GM19043 (cell line): ENCODE measurements around the gene PPP2R3C.
"Not testable (repeated sequence)": the region's sequence is repeated elsewhere in the genome, so short reads cannot be mapped to it uniquely, and the experiment has no call there.

Source experiments
- ATAC-seq: cut with Tn5 transposase; IDR thresholded peaks from one replicate; pipeline ENCODE4 v1.9.1; 2021; ENCODE audit warnings: low read depth; ENCODE audit not compliant: unreplicated experiment

PPP2R3C gene

GRCh38 chr14:35133542-35134328 is 11.9 kb upstream of the PPP2R3C start:
- no peak for ATAC-seq

- no peak for ATAC-seq
Measured at GRCh38 chr14:35124127-35124526, 2.3 kb upstream of the PPP2R3C start.

- ATAC-seq, result no peak
Measured at GRCh38 chr14:35123388-35123703, 1.6 kb upstream of the PPP2R3C start.

GRCh38 chr14:35122696-35123387 is 1.1 kb upstream of the PPP2R3C start:
- no peak for ATAC-seq

- ATAC-seq, result no peak
Measured at GRCh38 chr14:35121026-35121886, 534 bp downstream of the PPP2R3C start.

GRCh38 chr14:35117112-35117511 is 4.7 kb downstream of the PPP2R3C start:
- ATAC-seq, result no peak

- ATAC-seq, result no peak
Measured at GRCh38 chr14:35116242-35116641, 5.5 kb downstream of the PPP2R3C start.

- no peak for ATAC-seq
Measured at GRCh38 chr14:35114036-35114435, 7.8 kb downstream of the PPP2R3C start.

- ATAC-seq, result no peak
Measured at GRCh38 chr14:35113308-35113950, 8.4 kb downstream of the PPP2R3C start.

- ATAC-seq, result no peak
Measured at GRCh38 chr14:35112641-35113040, 9.1 kb downstream of the PPP2R3C start.

- ATAC-seq, result no peak
Measured at GRCh38 chr14:35107866-35108265, 13.9 kb downstream of the PPP2R3C start.

- not testable (repeated sequence) for ATAC-seq
Measured at GRCh38 chr14:35094645-35095044, 27.1 kb downstream of the PPP2R3C start.

- no peak for ATAC-seq
Measured at GRCh38 chr14:35088514-35088913, 33.3 kb downstream of the PPP2R3C start.

GRCh38 chr14:35085441-35085840 is 36.3 kb downstream of the PPP2R3C start:
- ATAC-seq, result no peak

GRCh38 chr14:35083530-35084150 is 38.1 kb downstream of the PPP2R3C start:
- ATAC-seq, result no peak

- no peak for ATAC-seq
Measured at GRCh38 chr14:35079742-35080141, 42.0 kb downstream of the PPP2R3C start.

GRCh38 chr14:35078082-35078481 is 43.7 kb downstream of the PPP2R3C start:
- ATAC-seq, result no peak

GRCh38 chr14:35073486-35073885 is 48.3 kb downstream of the PPP2R3C start:
- ATAC-seq, result no peak

GRCh38 chr14:35072226-35072625 is 49.6 kb downstream of the PPP2R3C start:
- no peak for ATAC-seq

- no peak for ATAC-seq
Measured at GRCh38 chr14:35068238-35069012, 53.4 kb downstream of the PPP2R3C start.
